ENCODE data around the gene CEP112.

CEP112 gene

DNA sequence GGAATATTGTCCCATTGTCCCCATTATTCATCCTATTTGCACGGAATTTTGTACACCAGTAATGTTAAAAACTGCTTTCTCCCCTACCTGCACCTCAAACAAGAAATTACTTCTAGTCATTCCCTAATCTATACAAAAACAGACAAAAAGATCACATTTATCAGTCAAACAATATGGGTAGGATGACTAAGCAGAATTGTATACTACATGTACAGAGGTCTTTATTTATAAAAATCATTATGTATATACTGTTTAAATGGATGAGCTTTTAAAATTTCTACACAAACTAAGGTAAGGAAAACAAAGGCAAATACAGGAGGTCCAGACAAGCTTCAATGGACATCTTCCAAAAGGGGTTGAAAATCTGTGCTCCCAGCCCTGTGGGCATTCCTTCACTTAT, 137.7 kb downstream of the CEP112 start:
- no peak for DNase-seq

DNA sequence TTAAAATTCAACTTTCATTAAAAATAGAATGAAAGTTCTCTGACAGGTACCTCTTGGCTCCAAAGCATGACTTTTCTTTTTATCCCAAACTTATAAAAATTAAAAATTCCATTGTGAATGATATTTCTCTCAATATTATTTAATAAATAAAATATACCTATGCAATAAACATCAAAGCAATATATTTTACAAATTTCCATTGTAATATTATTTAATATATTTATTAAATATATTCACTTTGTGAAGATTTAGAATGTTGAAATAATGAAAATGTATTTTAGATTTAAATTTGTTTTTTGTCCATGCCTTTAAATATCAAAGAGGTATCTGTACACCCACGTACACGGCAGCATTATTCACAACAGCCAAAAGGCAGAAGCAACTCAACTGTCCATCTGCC, 147.8 kb downstream of the CEP112 start:
- no peak for DNase-seq

DNA sequence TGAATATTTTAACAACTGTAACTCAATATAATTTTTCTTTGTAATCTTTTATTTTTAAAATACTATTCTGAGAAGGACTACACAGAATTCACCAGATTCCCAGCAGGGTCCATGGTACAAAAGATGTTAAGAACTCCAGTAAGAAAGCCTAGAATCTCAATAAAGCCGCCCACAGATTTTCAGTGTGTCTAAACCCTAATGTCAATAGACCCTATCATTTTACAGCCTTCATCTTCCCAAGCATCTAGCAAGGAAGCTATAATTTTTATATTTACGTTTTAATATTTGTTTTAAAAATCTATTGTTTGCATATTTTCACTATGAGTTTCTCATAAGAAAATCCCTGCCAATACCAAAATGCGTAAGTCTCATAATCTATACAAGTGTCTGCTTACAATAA, 148.5 kb downstream of the CEP112 start:
- no peak for DNase-seq

DNA sequence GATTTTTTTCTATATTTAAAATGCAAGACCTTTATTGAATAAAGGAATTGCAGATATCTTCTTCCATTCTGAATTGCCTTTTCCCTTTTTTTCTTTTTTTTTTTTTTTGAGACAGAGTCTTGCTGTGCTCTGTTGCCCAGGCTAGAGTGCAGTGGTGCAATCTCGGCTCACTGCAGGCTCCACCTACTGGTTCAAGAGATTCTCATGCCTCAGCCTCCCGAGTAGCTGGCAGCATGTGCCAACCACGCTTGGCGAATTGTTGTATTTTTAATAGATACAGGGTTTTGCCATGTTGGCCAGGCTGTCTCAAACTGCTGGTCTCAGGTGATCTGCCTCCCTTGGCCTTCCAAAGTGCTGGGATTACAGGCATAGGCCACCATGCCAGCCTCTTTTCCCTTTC, 151.5 kb downstream of the CEP112 start:
- DNase-seq, result no peak

DNA sequence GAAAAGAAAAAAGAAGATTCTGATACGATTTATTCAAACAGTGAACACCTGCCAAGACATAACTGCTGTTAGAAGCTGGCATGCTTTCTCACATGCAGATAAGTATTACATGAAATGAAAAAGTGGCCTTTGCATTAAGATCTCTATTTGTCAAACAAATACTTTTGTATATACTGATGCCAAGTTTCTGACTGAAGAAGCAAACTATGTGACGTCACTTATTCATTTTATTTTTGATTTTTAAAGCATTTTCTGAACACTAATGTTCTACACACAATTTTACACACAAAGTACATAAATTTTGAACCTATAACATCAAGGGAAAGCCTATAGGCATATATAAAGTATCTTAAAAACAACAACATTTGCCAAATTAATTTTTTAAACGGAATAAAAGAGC, 153.8 kb downstream of the CEP112 start:
- DNase-seq, result no peak

DNA sequence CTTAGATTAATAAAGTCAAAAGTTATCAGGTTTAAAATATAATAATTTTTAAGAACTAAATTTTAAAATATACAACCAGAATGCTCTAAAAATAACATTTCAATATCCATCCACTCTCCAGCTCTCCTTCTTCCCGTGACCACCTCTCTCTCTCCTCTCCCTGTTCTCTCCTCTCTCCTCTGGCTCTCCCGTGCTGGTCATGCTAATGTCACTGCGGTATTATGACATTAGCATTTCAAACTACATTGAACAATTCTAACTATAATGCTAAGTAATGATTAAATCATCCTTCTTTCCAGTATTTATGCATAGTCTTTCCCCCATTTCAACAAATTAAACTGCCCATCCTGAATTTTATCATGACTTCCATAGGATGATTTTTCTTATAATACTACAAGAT, 154.7 kb downstream of the CEP112 start:
- DNase-seq, result no peak

DNA sequence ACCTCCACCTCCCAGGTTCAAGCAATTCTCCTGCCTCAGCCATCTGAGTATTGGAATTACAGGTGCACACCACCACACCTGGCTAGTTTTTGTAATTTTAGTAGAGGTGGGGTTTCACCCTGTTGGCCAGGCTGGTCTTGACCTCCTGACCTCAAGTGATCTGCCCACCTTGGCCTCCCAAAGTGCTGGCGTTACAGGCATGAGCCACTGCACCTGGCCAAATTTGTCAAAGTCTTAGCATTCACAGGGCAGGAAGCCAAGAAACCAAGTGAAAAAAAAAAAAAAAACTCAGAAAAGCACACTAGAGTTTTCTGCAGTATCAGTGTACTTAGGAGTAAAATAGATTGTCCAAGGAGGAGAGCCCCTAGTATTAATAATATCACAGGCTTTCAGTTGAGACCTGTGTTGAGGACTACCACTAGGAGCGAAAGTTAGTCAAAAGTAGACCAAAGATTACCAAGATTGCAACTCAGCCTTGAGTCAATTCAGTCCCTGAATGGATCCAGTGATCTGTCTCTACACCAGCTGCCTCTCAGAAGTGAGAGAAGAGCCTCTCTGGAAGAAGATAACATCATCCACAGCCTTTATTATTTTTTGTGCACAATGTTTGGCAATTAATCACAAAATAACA, 159.7 kb downstream of the CEP112 start:
- DNase-seq, result no peak

DNA sequence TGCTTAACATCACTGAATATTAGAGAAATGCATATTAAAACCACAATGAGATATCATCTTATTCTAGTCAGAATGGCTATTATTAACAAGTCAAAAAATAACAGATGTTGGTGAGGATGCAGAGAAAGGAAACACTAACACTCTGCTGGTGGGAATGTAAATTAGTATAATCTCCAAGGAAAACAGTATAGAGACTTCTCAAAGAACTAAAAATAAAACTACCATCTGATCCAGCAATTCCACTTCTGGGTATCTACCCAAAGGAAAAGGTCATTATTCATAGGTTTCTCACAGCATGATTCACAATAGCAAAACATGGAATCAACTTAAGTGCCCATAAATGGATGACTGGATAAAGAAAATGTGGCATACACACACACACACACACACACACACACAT, 166.4 kb downstream of the CEP112 start:
- no peak for DNase-seq

DNA sequence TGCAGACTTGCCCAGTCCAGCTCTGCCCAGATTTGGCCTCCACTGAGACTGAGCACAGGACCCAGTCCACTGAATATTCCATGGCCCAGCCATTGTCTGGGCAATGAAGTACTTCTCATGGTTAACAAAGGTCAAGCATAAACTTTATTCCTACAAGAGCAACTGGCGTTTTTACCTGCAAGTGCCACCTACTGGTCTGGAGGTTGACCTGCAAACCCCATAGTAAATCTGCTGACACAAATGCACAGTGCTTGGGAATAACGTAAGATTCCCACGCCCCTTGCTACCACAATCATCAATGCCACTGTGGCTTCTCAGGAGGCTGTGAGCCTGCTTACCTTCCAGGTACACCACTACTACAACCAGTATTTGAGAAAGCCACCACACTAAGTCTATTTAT, 170.2 kb downstream of the CEP112 start:
- no peak for DNase-seq

DNA sequence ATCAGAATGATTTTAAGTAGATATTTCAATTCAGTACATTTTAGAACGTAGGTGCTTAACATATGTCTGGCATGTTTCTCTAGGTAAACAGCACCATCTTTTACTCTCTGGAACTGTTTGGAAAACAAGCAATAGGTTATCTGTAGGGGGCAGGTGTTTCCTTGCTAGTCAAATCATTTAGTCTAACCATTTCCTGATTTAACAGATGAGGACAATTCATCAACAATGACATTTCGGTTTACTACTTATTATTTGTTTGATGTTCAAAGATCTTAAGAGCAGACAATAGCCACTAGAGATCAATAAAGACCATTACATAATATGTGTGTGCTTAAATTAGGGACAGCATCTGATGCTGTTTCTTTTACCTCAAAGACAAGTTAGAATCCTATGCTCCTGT, 173.1 kb downstream of the CEP112 start:
- DNase-seq, result no peak

DNA sequence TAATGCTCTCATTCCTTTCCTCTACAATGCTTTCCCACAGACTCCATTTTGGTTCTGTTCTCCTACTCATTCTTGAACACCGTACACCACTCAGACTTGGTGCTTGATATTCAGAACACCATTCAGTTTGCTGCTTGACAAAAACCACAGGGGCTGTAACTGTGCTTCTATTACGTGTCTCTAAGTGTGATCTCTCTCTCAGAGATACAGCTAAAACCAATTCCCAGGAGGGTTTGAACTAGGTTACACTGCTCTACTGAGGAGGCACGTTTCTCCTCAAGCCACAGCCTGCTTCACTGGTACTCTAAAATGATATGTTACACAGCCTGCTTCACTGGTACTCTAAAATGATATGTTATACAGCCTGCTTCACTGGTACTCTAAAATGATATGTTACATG, 175.7 kb downstream of the CEP112 start:
- no peak for DNase-seq

DNA sequence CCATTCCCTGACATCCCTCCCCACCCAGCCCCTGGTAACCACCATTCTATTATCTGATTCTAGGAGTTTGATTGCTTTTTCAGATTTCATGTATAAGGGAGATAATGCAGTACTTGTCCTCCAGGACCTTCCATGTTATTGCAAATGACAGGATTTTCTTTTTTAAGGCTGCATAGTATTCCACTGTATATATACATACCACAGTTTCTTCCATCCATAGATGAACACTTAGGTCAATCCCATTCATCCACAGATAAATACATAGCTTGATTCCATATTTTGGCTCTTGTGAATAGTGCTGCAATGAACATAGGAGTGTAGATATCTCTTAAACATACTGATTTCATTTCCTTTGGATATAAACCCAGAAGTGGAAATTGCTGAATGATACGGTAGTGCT, 183.3 kb downstream of the CEP112 start:
- DNase-seq, result no peak

DNA sequence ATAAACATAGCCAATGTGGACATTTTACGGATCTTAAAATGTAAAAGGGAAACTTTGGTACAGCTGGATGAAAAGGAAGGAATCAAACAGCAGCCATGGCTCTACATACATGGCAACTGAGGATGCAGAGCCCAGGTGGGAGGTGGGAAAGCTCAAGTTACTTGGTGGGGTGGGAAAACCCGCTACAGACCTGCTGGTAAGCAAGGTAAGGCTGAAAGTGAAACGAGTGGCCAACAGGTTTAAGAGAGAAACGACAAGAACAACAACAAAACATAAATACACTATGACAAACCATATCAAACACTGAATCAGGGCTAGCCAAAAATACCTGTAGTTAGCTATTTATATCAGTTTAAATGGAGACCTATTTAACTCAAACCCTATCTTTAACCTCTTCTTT, 185.3 kb downstream of the CEP112 start:
- no peak for DNase-seq

DNA sequence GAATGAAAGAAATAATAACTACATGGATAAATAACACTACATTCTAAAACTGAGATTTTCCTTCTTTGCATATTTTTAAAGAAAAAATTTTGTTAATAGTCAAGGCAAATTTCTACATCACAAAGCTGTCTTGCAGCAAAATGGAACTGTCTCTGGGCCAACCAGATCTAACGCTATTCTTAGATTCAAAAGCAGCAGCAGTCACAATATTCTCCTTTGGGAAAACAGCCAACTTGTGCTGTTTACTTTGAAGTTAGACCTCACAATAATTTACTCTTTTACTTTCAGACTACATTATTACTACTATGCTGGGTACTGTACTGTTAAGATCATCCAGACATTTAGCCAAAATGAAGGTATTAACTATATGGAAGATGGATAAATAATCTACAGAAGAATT, 189.1 kb downstream of the CEP112 start:
- no peak for DNase-seq

DNA sequence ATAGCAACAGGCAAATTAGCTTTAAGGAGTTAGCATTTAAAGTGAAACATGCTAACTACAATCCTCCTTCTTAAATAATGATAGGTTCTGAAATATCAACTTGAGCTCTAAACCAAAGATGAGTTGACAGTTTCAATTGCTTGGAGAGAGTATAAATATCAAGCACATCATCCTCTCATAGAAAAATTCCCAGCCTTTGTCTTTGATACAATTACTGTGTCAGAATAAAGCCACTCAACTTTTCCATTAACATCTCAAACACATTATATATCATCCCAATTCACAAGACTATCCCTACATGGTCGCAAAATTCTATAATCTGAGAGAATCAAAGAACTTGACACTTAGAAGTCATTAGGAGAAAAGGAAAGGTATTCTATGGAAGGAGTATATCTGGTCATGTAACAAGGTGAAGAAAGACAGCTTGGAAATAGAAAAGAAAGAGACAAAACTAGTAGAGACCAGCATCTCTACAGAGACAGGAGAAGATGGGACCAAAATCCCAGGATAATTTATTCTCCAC, 189.8 kb downstream of the CEP112 start:
- DNase-seq, result no peak

DNA sequence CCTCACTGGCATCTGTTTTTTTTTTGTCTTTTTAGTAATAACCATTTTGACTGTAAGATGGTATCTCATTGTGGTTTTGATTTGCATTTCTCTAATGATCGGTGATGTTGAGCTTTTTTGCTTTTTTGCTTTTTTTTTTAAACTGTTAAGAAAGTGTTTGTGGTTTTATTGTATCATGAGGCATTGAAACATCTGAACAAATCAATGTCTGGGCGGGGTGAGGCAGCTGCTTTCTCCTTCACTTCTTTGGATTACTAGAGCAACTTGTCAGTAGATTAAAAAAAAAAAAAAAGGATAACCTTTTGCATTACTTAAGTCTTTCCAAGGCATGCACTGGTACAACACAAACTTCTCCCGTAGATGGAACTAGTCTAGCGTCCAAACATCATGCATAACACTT, 191.7 kb downstream of the CEP112 start:
- DNase-seq, result no peak

DNA sequence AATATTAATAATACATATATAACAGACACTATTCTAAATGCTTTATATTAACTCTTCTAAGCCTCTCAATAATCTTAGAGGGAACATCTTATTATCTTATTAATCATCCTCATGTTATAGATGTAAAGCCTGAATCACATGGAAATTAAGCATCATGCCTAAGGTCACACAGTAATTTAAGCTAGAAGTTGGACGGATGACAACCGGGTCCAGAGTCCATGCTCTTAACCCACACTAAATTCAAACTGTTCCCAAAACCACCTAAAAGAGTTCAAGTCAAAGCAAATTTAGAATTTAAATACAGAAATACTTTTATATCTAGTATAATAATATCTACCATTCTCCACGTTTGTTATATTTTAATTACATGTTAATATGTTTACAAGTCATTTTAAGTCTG, 193.3 kb downstream of the CEP112 start:
- no peak for DNase-seq

DNA sequence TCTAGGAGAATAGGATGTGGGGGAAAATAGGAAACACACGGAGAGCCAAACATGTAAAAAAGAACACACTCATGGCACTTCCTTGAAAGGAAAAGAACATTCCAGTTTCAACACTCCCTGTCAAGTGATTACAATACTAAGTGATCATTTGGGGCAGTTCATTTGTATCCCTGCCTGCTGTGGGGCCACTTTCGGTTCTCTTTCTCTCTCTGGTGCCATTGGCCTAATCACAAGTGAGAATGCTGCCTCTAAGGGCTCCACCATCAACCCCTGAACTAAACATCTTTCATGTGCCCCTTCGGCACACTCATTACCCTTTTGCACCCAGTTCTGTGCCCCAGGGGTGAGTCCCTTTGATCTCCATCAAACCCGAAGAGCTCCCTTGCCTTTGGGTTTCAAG, 197.3 kb downstream of the CEP112 start:
- DNase-seq, result no peak

DNA sequence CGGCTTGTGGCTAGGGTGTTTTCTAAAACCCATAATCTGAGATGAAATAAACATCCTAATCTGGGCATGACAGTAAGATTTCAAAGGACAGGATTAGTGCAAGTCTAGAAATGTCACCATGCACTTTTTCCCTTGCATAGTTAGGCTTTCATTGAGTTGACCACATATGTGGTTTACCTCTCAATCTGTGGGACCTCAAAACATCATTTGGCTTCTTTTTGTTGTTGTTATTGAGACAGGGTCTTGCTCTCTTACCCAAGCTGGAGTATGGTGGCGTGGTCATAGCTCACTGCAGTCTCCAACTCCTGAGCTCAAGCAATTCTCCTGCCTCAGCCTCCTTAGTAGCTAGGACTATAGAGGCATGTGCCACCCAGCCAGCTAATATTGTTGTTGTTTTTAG, 197.8 kb downstream of the CEP112 start:
- no peak for DNase-seq

DNA sequence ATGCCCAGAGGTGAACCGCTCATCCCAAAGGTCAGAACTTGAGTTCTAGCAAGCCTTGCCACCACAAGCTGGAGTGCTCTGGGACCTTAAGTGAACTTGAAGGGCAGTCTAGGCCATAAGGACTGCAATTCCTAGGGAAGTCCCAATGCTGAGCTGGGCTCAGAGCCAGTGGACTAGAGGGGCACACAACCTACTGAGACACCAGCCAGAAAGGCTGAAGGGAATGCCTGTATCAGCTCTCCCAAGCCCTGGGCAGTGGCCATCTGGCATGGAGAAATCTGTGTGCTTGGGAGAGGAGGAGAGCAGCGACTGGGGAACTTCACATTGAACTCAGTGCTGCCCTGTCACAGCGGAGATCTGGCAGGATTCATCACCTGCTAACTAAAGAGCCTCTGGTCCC, 201.3 kb downstream of the CEP112 start:
- no peak for DNase-seq

DNA sequence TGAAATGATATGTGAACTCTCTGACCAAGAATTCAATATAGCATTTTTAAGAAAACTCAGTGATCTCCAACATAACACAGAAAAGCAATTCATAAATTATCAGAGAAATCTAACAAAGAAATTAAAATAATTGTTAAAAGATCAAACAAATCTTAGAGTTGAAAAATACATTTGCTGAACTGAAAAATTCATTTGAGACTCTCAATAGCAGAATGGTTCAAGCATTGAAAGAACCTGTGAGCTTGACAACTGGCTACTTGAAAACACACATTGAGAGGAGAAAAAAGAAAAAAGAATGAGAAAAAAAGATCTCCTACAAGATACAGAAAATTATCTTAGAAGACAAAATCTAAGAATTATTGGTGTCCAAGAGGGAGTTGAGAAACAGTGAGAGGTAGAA, 203.5 kb downstream of the CEP112 start:
- no peak for DNase-seq

DNA sequence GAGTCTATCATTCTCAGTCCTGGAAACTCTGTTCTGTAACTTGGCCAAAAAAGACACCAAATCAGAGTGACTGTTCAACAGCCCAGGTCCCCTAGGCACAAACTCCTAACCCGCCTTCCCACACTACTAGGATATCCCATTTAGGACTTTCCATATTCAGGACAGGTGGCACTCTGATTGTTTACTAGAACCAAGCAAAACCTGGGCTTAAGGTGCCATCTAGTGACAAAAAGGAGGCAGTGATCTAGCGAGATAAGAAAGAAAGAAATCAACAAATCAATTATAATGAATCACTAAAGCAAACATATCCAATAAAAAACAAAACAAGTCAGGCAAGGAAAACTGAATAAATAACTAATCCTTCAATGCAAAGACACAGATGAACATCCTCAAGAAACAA, 203.9 kb downstream of the CEP112 start:
- no peak for DNase-seq

DNA sequence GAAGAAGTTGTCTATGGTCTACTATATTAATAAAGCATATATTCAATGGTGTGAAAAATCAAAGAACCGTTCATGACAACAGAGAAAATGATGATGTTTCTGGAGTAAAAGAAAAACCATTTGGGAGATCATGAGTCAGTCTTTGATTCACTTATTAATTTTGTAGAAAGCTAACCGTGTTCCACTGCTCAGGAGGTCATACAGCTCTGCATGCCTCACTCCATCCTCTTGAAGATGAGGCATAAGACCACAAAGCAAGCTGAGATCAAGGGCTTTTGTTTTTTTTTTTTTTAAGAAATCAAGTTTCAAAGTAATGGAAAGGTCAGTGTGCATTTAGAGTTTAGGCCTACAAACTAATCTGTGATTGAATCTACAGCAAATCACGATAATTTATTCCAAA, 206.4 kb downstream of the CEP112 start:
- DNase-seq, result no peak

DNA sequence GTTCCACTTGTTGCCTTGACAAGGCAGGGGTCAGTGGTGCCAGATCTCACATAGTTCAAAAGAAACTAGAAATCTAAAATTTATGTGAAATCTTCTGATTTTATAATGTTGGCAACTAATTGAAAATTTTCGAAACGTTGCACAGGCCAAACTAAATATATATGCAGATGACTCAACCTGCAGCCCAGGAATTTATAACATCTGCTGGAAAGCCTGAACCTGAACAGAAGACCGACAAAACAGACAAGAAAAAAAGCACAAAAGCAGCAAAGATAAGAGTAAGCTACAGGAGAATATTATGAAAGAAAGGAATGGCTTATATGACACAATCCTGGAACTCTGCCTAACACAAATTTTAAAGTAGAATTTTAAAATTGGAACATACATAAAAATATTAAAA, 207.6 kb downstream of the CEP112 start:
- DNase-seq, result no peak

DNA sequence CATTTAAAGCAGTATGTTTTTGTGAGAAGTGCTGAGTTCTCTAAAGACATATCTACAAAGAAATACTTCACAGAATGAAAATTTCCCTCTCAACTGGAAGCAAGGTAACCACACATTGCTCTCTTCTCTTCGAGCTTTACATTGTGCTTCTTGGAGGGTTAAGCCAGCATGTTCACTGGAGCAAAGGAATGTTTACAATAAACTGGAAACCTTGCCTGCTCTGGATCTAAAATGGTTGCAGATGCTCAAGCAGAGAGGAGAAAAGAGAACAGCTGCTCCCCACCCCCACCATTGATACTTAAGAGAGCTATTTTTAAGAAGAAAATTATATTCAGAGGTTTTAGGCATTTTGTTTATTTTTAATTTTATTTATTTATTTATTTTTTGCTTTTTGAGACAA, 213.1 kb downstream of the CEP112 start:
- DNase-seq, result no peak

DNA sequence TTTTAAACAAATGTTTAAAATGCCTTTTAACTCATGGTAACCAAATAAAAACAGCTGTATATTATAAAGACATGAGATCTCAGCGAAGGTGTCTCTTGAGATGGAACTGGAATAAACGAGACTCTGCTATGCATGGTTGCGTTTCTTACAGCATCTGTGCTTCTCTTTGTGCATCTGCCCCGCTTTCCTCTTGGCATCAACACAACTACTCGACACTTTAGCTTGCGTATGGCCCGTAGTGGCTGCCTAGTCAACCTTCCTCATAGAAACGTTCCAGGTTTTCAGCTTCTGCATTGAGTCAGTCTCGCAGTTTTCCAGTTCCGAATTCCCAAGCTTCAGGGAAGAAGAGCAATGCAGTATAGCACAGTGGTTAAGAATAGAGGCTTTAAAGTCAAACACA, 214.9 kb downstream of the CEP112 start:
- peak; percentile 52 for DNase-seq

Data from right forelimb (tissue), 1 donor.